HepG2 (cell line): Measurements from ENCODE around the gene AARSD1. TPM values are rescaled to one million over a fixed set of nuclear protein-coding genes. Genes with fewer than 3 reads are reported as not detected.
A peak's percentile ranks its signal among the peaks of the same experiment; 100 is the strongest.

ENCODE experiments used
- CCDC6 ChIP-seq: sonication (generic); formaldehyde crosslinking; IDR thresholded peaks from 2 replicates; pipeline ENCODE4 v1.8.1; 2022; ENCODE audit warnings: mild to moderate bottlenecking, missing genetic modification reagents, moderate library complexity
- ETV5 ChIP-seq: IDR thresholded peaks from 2 replicates; pipeline ENCODE4 v1.6.1; 2018; ENCODE audit warnings: missing biosample characterization, missing genetic modification reagents, inconsistent platforms, borderline replicate concordance
- FLYWCH1 ChIP-seq: sonication (generic); formaldehyde crosslinking; IDR thresholded peaks from 2 replicates; pipeline ENCODE4 v1.8.1; 2023; ENCODE audit warnings: mild to moderate bottlenecking, missing genetic modification reagents
- GZF1 ChIP-seq: sonication (generic); formaldehyde crosslinking; IDR thresholded peaks from 2 replicates; pipeline ENCODE4 v1.5.1; 2020; ENCODE audit warnings: mild to moderate bottlenecking, missing genetic modification reagents
- HNRNPL ChIP-seq: fragments of 200-400 bp; formaldehyde crosslinking; IDR thresholded peaks from 2 replicates; pipeline ENCODE4 v1.6.1; 2017; ENCODE audit warnings: mild to moderate bottlenecking, low read depth, low read length
- NFKB2 ChIP-seq: sonication (generic); formaldehyde crosslinking; IDR thresholded peaks from 2 replicates; pipeline ENCODE4 v1.4.0; 2020; ENCODE audit warnings: missing genetic modification reagents, borderline replicate concordance
- PHF8 ChIP-seq: sonication (generic); formaldehyde crosslinking; IDR thresholded peaks from 2 replicates; pipeline ENCODE4 v1.5.0; 2020; ENCODE audit warnings: missing genetic modification reagents
- SALL2 ChIP-seq: sonication (generic); formaldehyde crosslinking; IDR thresholded peaks from 2 replicates; pipeline ENCODE4 v1.8.1; 2023; ENCODE audit warnings: mild to moderate bottlenecking, missing genetic modification reagents, inconsistent platforms
- SETDB1 ChIP-seq: sonication (generic); formaldehyde crosslinking; IDR thresholded peaks from 2 replicates; pipeline ENCODE4 v1.5.1; 2020; ENCODE audit warnings: missing genetic modification reagents, mild to moderate bottlenecking, borderline replicate concordance
- SP5 ChIP-seq: IDR thresholded peaks from 2 replicates; pipeline ENCODE4 v1.6.1; 2016; ENCODE audit warnings: low read depth, borderline replicate concordance
- SSRP1 ChIP-seq: IDR thresholded peaks from 2 replicates; pipeline ENCODE4 v1.6.1; 2016; ENCODE audit warnings: control low read depth
- TIGD3 ChIP-seq: sonication (generic); formaldehyde crosslinking; IDR thresholded peaks from 2 replicates; pipeline ENCODE4 v1.5.1; 2020; ENCODE audit warnings: mild to moderate bottlenecking, missing genetic modification reagents, borderline replicate concordance
- YEATS4 ChIP-seq: sonication (generic); formaldehyde crosslinking; IDR thresholded peaks from 2 replicates; pipeline ENCODE4 v1.4.0; 2020; ENCODE audit warnings: missing genetic modification reagents, borderline replicate concordance
- ZBTB42 ChIP-seq: sonication (generic); formaldehyde crosslinking; IDR thresholded peaks from 2 replicates; pipeline ENCODE4 v1.5.0; 2020; ENCODE audit warnings: mild to moderate bottlenecking, missing genetic modification reagents
- ZIK1 ChIP-seq: sonication (generic); formaldehyde crosslinking; IDR thresholded peaks from 2 replicates; pipeline ENCODE4 v1.5.0; 2020; ENCODE audit warnings: mild to moderate bottlenecking, low read depth, missing genetic modification reagents, borderline replicate concordance
- ZNF256 ChIP-seq: sonication (generic); formaldehyde crosslinking; conservative IDR thresholded peaks from 2 replicates; pipeline ENCODE4 v1.4.0; 2020; ENCODE audit warnings: missing genetic modification reagents
- ZNF329 ChIP-seq: sonication (generic); formaldehyde crosslinking; IDR thresholded peaks from 2 replicates; pipeline ENCODE4 v1.9.0; 2021; ENCODE audit warnings: low read depth, mild to moderate bottlenecking, missing genetic modification reagents
- ZNF574 ChIP-seq: sonication (generic); formaldehyde crosslinking; IDR thresholded peaks from 2 replicates; pipeline ENCODE4 v1.4.0; 2020; ENCODE audit warnings: missing genetic modification reagents
- ZNF597 ChIP-seq: sonication (generic); formaldehyde crosslinking; IDR thresholded peaks from 2 replicates; pipeline ENCODE4 v1.5.0; 2020; ENCODE audit warnings: missing genetic modification reagents
- ZNF691 ChIP-seq: sonication (generic); formaldehyde crosslinking; IDR thresholded peaks from 2 replicates; pipeline ENCODE4 v1.4.0; 2020; ENCODE audit warnings: missing genetic modification reagents, low read depth, mild to moderate bottlenecking, borderline replicate concordance
- ZNF777 ChIP-seq: sonication (generic); formaldehyde crosslinking; IDR thresholded peaks from 2 replicates; pipeline ENCODE4 v1.4.0; 2020; ENCODE audit warnings: missing genetic modification reagents
- ZNF788 ChIP-seq: sonication (generic); formaldehyde crosslinking; IDR thresholded peaks from 2 replicates; pipeline ENCODE4 v1.5.0; 2020; ENCODE audit warnings: mild to moderate bottlenecking, missing genetic modification reagents, borderline replicate concordance
- polyA plus RNA-seq, 8 experiments: library from polyadenylated mRNA; depleted of rRNA in 3 of 8; stranded (reverse) in 7 of 8; unstranded in 1 of 8; fragments of >200 nt; fragmentation: Illumina TruSeq in 4 of 8; extraction: Trizol in 4 of 8; gene quantifications; 2 replicates each; pipeline versions ENCODE4 v1.2.1 to v1.2.3, GENCODE V29; 2011 to 2016; ENCODE audit warnings: low read depth in 4 of 8, missing spikeins in 1 of 8, mixed read lengths in 1 of 8; ENCODE audit not compliant: insufficient read depth in 1 of 8
- total RNA-seq, 5 experiments: library from RNA; depleted of rRNA; stranded (reverse); fragments of >200 nt; fragmentation: Illumina TruSeq; extraction: Trizol; gene quantifications; 2 replicates each; pipeline ENCODE4 v1.2.3, GENCODE V29; 2016; ENCODE audit warnings: low read depth in 1 of 5
- TF ChIP-seq, protein P1 (sequence below): sonication (generic); formaldehyde crosslinking; conservative IDR thresholded peaks from 2 replicates; pipeline ENCODE4 v1.8.1; 2023; ENCODE audit warnings: missing genetic modification reagents

The AARSD1 gene
- total and polyA plus RNA-seq, 2 of the 13 experiments (the other 11 are each of a cell fraction or from before 2014, with no cell fraction given), result 24.7 to 29.3 TPM

DNA sequence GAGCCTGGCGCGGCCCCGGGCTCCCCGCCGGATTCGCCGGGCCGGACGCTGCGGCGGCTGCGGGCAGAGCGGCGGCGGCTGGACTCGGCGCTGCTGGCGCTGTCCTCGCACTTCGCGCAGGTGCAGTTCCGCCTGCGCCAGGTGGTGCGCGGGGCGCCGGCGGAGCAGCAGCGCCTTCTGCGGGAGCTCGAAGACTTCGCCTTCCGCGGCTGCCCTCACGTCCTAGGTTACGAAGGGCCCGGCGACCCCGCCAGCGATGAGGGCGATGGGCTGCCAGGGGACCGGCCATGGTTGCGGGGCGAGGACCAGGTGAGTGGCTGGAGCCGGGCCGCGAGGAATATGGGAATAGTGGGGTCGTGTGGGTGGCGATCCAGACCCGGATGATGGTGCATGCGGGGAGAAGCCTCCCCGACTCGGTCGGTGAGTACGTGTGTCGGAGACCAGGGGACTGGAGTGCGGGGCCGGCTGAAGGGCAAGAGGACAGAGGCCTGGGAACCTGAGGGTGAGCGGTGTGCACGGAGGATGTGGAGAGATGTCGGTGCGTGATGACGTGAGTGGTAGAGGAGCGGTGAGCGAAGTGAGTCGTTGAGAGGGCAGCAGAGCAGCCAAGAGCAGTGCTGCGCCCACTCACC is 16.6 kb upstream of the AARSD1 start (continued):
- TF ChIP-seq, protein P1, sequence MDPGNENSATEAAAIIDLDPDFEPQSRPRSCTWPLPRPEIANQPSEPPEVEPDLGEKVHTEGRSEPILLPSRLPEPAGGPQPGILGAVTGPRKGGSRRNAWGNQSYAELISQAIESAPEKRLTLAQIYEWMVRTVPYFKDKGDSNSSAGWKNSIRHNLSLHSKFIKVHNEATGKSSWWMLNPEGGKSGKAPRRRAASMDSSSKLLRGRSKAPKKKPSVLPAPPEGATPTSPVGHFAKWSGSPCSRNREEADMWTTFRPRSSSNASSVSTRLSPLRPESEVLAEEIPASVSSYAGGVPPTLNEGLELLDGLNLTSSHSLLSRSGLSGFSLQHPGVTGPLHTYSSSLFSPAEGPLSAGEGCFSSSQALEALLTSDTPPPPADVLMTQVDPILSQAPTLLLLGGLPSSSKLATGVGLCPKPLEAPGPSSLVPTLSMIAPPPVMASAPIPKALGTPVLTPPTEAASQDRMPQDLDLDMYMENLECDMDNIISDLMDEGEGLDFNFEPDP (CRISPR knock-in tag), result peak; percentile 99
- TF ChIP-seq SSRP1 (CRISPR knock-in tag) (no peak), ZNF256 (CRISPR knock-in tag) (no peak), ZNF597 (CRISPR knock-in tag) (no peak), YEATS4 (CRISPR knock-in tag) (peak; percentile 74), SALL2 (CRISPR knock-in tag) (peak; percentile 63; the same call in 1 of the 2 replicates), ZNF574 (peak; percentile 68), ZNF329 (CRISPR knock-in tag) (no peak), ZBTB42 (CRISPR knock-in tag) (0 out of 2 replicates have a peak, but pooled peaks have one; percentile 16), ETV5 (CRISPR knock-in tag) (peak; percentile 5; the same call in 1 of the 2 replicates), SETDB1 (CRISPR knock-in tag) (no peak), SP5 (CRISPR knock-in tag) (no peak), ZNF691 (CRISPR knock-in tag) (peak; percentile 29; the same call in 1 of the 2 replicates), HNRNPL (no peak), TIGD3 (CRISPR knock-in tag) (no peak), GZF1 (CRISPR knock-in tag) (peak; percentile 48; the same call in 1 of the 2 replicates), ZIK1 (CRISPR knock-in tag) (peak; percentile 67; the same call in 1 of the 2 replicates), ZNF788 (peak; percentile 34; the same call in 1 of the 2 replicates), NFKB2 (CRISPR knock-in tag) (0 out of 2 replicates have a peak, but pooled peaks have one; percentile 24), FLYWCH1 (CRISPR knock-in tag) (0 out of 2 replicates have a peak, but pooled peaks have one; percentile 20), ZNF777 (CRISPR knock-in tag) (peak; percentile 28), PHF8 (CRISPR knock-in tag) (peak; percentile 61; the same call in 1 of the 2 replicates), CCDC6 (CRISPR knock-in tag) (peak; percentile 66; the same call in 1 of the 2 replicates)
